Stimulated activated naive B cell treated with anti-CD40 and anti-IgM and Interleukin-4, amounts not matched to agents 10 μg/mL and 1 μg/mL and 100 μg/mL, for 72 hours (primary cell): ENCODE results near the gene ABR.

Experiments used
- ATAC-seq, 2 donors: fragments of 150-1000 bp; cut with Tn5 transposase; replicated peaks; 2 replicates each; pipeline ENCODE4 v1.10.0; 2021; ENCODE audit warnings: moderate library complexity in 1 of 2
- DNase-seq: peaks from one replicate; pipeline ENCODE4 v3.0.0; 2021
- H3K27ac Mint-ChIP-seq: one replicate; pipeline ENCODE4 v1.8.0; 2022; ENCODE audit warnings: mild to moderate bottlenecking, mixed read lengths
- H3K27me3 Mint-ChIP-seq, 2 donors: one replicate each; pipeline ENCODE4 v1.8.0; 2022; ENCODE audit warnings: mixed read lengths in 2 of 2
- H3K36me3 Mint-ChIP-seq, 2 donors: one replicate each; pipeline ENCODE4 v1.8.0; 2022; ENCODE audit warnings: mixed read lengths in 2 of 2, mild to moderate bottlenecking in 1 of 2
- H3K4me1 Mint-ChIP-seq, 2 donors: one replicate each; pipeline ENCODE4 v1.8.0; 2022; ENCODE audit warnings: mixed read lengths in 2 of 2, mild to moderate bottlenecking in 1 of 2
- H3K4me3 Mint-ChIP-seq, 2 donors: one replicate each; pipeline ENCODE4 v1.8.0; 2022; ENCODE audit warnings: mild to moderate bottlenecking in 2 of 2, mixed read lengths in 2 of 2, moderate library complexity in 1 of 2
- H3K9me3 Mint-ChIP-seq, 2 donors: one replicate each; pipeline ENCODE4 v1.8.0; 2022; ENCODE audit warnings: mixed read lengths in 2 of 2, mild to moderate bottlenecking in 1 of 2

Gene ABR

DNA sequence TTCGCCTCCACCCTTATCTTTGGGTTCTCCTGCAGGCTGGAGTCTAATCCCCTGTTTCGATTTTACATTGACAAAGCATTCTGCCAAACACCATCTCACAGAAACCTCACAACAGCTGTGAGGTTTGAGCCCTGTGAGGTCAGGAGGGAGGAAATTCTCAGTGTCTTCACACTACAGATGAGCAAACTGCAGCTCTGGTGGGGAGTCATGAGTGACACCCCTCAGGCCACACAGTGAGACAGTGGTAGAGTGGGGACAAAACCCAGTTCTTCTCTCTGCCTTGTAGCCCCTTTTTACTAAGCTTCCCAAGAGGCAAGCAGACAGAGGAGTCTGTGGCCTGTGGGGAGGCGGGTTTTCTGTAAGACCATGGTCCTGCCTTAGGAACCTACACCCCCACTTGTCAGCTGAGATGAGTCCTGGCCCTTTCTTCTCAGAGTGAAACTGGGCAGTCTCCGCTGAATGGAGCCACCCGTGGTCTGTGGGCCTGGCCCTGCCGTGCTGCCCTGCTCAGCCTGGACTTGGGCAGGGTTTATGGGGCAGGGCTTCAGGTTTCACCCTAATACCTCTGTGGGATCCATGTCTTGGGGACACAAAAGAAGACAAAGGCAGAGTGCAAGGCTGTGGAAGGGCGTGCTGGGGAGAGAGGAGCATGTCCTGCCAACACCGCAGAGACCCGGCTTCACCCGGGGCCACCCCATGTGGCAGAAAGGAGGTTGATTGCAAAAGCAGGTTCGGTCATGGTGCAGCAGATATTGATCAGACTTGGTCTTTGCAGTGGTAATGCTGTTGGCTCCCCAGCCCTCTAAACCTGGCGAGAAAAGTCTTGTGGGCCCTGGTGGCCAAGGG, 59.0 kb downstream of the ABR start:
- Mint-ChIP-seq H3K4me1 (peaks cover 19 to 23% of the 10 kb centered on the region in 2 donors), H3K36me3 (peaks cover 5 to 11% of the 10 kb centered on the region in 2 donors), H3K4me3 (no peak overlapping the region), H3K9me3 (no peaks in the 10 kb centered on the region), H3K27me3 (no peaks in the 10 kb centered on the region), H3K27ac (no peak overlapping the region)
- DNase-seq, result no peak
- ATAC-seq, result no peak

DNA sequence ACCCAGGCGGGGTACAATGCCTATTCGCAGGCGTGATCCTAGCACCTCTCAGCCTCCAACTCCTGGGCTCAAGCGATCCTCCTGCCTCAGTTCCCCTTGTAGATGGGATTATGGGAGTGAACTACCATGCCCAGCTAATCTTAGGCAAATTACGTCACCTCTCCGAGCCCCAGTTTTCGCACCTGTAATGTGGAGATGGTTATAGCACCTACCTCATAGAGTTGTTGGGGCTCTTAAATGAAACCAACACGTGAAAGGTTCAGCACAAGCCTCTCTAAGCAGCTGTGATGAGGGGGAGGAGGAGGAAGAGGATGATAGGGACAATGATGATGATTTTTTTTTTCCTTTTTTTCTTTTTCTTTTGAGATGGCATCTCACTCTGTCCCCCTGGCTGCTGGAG, 59.9 kb downstream of the ABR start:
- H3K9me3 Mint-ChIP-seq, result no peaks in the 10 kb centered on the region
- no peak overlapping the region for H3K4me3 Mint-ChIP-seq
- no peak for ATAC-seq
- peaks cover 23 to 31% of the 10 kb centered on the region in 2 donors for H3K4me1 Mint-ChIP-seq
- no peak for DNase-seq
- H3K27ac Mint-ChIP-seq, result no peak overlapping the region
- peaks cover 7 to 11% of the 10 kb centered on the region in 2 donors for H3K36me3 Mint-ChIP-seq
- no peaks in the 10 kb centered on the region for H3K27me3 Mint-ChIP-seq

DNA sequence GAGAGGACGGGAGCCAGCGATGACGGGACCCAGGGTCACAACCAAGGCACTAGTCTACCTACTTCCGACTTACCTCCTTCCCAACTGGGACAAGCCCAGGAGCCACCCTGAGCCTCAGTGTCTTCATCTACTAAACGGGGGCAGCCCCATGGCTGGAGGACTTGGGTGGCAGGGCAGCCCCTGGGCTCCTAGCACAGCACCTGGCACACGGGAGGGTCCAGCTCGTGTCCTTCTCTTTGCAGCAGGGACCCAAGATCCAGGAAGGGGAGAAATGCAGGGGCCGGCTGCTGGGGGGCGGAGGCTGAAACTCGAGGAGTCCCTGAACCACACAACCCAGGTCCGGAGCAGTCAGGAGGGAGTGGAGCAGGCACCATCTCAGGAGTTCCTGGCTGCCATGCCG, 63.2 kb downstream of the ABR start:
- ATAC-seq, result no peak
- no peak for DNase-seq
- Mint-ChIP-seq H3K27me3 (no peaks in the 10 kb centered on the region), H3K27ac (no peak overlapping the region), H3K4me1 (peaks cover 20 to 25% of the 10 kb centered on the region in 2 donors), H3K36me3 (peaks cover 7 to 16% of the 10 kb centered on the region in 2 donors), H3K9me3 (peaks cover 0 to 3% of the 10 kb centered on the region in 2 donors), H3K4me3 (no peak overlapping the region)

DNA sequence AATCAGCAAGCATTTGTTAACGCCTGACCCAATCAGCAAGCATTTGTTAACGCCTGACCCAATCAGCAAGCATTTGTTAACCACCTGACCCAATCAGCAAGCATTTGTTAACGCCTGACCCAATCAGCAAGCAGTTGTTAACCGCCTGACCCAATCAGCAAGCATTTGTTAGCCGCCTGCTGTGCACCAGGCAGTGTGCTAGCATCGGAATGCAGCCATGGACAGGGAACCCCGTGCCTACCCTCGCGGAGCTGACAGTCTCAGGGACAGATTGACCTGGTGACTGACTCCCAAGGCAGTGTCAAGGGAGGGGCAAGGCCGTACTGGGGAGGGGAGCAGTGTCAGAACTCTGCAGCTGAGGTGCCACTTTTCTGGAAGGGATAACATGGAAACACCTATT, 66.9 kb downstream of the ABR start:
- no peak overlapping the region for H3K27ac Mint-ChIP-seq
- peaks cover 33 to 59% of the 10 kb centered on the region in 2 donors for H3K4me1 Mint-ChIP-seq
- peaks cover 9 to 14% of the 10 kb centered on the region in 2 donors for H3K36me3 Mint-ChIP-seq
- H3K27me3 Mint-ChIP-seq, result no peaks in the 10 kb centered on the region
- no peak for ATAC-seq
- H3K9me3 Mint-ChIP-seq, result peaks cover 0 to 3% of the 10 kb centered on the region in 2 donors
- no peak overlapping the region for H3K4me3 Mint-ChIP-seq
- DNase-seq, result no peak

DNA sequence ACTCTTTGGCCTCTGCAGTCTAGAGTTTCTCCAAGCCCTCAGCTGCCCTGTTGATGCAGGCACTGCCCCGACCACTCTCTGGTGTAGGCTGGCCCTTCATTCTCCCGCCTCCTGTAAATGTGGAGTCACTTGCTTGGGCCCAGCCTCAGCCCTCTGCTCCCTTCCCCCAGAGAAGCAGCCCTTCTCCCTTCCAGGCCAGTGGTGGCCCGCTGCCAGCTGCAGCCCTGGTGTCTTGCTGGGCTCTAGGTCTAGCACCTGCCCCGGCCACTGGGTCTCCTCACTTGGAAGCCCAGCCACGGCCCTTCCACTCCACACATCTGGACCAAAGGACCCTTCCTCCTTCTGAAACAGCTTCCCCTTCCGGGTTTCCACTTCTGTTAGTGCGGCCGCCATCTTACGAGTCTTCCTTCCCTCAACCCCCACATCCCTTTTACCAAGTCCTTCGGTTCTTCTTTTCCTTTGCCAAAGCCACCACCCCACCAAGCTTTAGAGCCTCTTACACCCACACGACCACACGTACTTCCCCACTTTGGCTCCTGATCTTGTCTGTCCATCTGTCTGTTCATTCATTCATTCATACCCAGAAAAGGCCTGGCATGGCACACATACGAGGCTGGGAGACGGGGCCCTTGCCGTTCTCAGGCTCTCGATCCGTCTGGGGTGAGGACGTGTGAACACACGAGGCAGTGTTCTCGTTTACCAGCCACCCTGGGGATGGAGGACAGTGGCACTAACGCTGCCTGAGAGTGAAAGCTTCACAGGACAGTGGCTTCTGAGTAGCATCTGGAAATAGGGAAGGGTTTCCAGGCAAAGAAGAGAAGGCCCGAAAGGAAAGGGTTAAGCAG, 68.0 kb downstream of the ABR start:
- peak overlapping the region; percentile 84 for H3K27ac Mint-ChIP-seq
- no peak for ATAC-seq
- H3K27me3 Mint-ChIP-seq, result no peaks in the 10 kb centered on the region
- DNase-seq, result no peak
- H3K4me1 Mint-ChIP-seq, result peaks cover 40 to 66% of the 10 kb centered on the region in 2 donors
- peaks cover 9 to 23% of the 10 kb centered on the region in 2 donors for H3K36me3 Mint-ChIP-seq
- peak overlapping the region; percentile 50 to 53 for H3K4me3 Mint-ChIP-seq
- peaks cover 0 to 3% of the 10 kb centered on the region in 2 donors for H3K9me3 Mint-ChIP-seq

DNA sequence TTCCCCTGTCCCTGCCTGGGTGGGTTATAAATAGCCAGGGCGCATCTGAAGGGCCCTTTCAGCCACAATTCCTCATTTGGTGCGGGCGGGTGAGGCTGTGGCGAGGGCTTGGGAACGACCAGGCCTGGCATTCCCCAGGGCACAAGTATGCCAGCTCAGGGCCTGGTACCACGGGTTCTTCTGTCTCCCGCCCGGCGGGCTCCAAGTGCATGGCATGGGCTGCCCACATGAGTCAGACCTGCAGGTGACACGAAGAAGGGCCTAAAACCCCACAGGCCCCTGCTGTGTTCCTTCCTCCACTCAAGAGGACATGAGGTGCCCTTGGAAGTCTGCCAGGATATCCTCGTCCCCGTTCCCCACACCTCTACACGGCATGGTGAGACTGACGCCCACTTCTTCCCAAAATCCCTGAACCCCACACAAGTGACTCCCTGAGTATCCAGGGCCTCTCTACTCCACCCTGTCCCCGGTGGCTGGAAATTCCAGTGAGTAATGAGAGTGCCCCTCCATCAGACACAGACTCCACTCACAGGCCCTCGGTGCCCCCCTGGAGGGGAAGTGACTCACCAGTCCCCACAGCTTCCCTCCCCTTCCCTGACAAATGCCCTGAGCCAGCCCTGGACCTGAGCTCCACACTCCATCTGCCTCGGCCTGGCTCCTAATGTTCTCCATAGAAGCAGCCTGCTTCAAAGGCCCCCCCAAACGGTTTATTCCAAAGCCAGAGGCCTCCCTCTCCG, 68.8 kb downstream of the ABR start:
- ATAC-seq (peak in 1 of 2 donors; percentile 23), DNase-seq (no peak)
- Mint-ChIP-seq H3K9me3 (peaks cover 0 to 3% of the 10 kb centered on the region in 2 donors), H3K4me3 (peak overlapping the region; percentile 3 to 53), H3K27ac (peak overlapping the region; percentile 84), H3K4me1 (peaks cover 43 to 68% of the 10 kb centered on the region in 2 donors), H3K27me3 (no peaks in the 10 kb centered on the region), H3K36me3 (peaks cover 13 to 27% of the 10 kb centered on the region in 2 donors)

DNA sequence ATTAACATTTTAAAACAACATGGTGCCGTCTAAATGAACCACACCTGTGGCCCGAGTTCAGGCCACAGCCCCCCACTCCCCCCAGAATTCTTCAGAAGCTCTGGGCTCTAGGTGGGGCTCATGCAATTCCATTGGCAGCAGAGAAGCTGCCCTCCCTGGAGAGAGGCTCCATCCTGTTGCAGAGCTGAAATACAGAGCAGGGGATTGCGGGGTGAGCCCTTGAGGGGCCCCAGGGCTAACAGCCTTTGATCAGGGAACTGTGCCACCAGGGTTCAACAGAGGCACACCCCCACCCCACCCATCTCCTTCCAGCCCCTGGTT, 69.3 kb downstream of the ABR start:
- Mint-ChIP-seq H3K9me3 (peaks cover 0 to 3% of the 10 kb centered on the region in 2 donors), H3K4me3 (peak overlapping the region; percentile 89 to 92), H3K27ac (no peak overlapping the region), H3K36me3 (peaks cover 13 to 27% of the 10 kb centered on the region in 2 donors), H3K27me3 (no peaks in the 10 kb centered on the region), H3K4me1 (peaks cover 43 to 69% of the 10 kb centered on the region in 2 donors)
- DNase-seq (no peak), ATAC-seq (no peak)

DNA sequence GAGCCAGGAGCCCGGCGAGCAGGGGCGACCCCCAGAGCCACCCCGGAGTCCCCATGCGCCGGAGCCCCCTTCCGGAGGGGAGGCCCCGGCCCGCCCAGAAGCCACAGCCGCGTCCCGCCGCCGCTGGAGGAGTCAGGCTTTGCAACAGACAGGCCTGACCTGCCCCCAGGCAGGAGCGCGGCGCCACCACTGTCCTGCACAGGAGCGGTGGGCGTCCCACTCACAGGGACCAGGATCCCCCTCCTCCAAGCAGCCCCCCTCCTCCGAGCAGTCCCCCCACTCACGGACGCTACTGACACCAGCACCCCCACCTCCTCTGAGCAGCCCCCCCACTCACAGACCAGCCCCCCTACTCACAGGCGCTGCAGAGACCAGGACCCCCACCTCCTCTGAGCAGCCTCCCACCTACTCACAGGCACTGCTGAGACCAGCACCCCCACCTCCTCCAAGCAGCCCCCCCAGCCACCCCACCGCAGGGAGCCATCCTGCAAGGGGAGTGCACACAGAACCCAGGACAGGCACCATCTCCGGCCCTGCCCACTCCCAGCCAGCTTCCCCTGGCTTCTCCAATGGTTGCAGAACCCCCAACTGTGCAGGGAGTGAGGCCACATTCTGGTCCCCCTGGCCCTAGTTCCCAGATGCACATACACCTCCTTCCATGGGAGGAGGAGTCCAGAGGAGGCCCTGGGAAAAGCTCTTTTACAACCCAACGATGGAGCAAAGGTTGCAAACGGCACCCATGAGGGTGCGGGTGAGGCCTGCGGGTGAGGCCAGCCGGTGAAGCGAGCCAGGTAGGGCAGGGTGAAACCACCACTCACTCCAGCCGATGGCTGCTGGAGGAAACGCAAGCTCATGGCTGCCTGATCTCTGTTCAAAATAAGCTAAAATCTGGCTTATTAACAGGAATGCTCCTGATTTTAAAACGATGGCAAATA, 69.9 kb downstream of the ABR start:
- no peak for DNase-seq
- H3K9me3 Mint-ChIP-seq, result peaks cover 0 to 3% of the 10 kb centered on the region in 2 donors
- peak; percentile 58 to 61 for ATAC-seq
- peak overlapping the region; percentile 89 to 92 for H3K4me3 Mint-ChIP-seq
- H3K27ac Mint-ChIP-seq, result peak overlapping the region; percentile 85
- H3K36me3 Mint-ChIP-seq, result peaks cover 10 to 26% of the 10 kb centered on the region in 2 donors
- peaks cover 38 to 63% of the 10 kb centered on the region in 2 donors for H3K4me1 Mint-ChIP-seq
- H3K27me3 Mint-ChIP-seq, result no peaks in the 10 kb centered on the region

DNA sequence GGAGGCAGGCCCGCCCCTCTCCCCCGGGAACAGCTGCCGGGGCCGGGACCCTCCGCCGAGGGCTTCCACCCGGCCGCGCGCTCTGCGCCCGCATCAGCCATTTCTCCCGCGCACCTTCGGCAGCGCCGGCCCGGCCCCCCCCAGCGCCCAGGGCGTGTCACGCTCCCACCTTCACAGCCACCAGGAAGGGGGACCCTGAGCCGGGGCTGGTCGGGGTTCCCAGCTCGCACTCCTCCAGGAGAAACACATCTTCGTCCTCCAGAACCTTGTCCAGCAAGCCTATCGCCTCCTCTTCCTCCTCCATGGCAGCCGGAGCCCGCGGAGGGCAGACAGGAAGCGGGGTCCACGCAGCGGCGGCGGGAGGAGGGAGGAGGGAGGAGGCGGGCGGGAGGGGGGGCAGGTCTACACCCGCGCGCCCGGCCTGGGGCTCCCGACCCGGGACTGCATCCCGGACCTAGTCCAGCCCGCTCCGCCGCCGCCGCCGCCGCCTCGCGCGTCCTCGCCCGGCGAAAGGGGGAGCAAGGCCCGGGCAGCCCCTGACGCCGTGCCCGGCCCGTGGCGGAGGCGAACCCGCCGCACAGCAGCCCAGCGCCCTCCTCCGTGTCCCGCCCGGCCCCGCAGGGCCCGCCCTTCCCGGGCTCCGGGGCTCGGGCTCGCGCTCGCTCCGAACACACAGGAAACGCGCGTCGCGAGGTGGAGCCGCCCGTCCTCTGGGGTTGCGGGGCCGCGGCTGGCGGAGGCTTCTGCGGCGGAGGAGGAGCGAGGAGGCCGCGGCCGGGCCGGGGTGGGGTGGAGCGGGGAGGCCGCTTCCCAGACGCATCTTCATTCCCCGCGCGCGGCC, 70.8 kb downstream of the ABR start:
- peak; percentile 72 to 76 for ATAC-seq
- Mint-ChIP-seq H3K4me1 (peaks cover 34 to 60% of the 10 kb centered on the region in 2 donors), H3K4me3 (peak overlapping the region; percentile 89 to 92), H3K27ac (peak overlapping the region; percentile 90), H3K36me3 (peaks cover 12 to 23% of the 10 kb centered on the region in 2 donors), H3K9me3 (peaks cover 0 to 3% of the 10 kb centered on the region in 2 donors), H3K27me3 (no peaks in the 10 kb centered on the region)
- DNase-seq, result no peak

DNA sequence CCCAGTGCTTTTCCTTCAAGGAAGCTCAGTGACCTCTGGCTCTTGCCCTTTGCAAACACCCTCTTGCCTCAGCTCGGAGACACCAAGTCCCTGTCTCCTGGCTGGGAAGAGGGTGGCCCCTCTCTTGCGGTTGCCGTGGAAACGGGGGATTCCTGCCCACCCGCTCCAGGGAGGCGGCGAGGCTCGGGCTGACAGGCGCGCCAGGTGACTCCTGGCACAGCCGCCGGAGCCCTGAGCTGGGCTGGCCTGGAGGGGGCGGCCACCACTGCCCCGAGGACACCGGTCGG, 71.4 kb downstream of the ABR start:
- peak in 1 of 2 donors; percentile 11 for ATAC-seq
- Mint-ChIP-seq H3K27me3 (no peaks in the 10 kb centered on the region), H3K36me3 (peaks cover 12 to 23% of the 10 kb centered on the region in 2 donors), H3K4me3 (peak overlapping the region; percentile 48 to 52), H3K27ac (no peak overlapping the region), H3K4me1 (peaks cover 34 to 60% of the 10 kb centered on the region in 2 donors), H3K9me3 (peaks cover 0 to 3% of the 10 kb centered on the region in 2 donors)
- DNase-seq, result no peak

DNA sequence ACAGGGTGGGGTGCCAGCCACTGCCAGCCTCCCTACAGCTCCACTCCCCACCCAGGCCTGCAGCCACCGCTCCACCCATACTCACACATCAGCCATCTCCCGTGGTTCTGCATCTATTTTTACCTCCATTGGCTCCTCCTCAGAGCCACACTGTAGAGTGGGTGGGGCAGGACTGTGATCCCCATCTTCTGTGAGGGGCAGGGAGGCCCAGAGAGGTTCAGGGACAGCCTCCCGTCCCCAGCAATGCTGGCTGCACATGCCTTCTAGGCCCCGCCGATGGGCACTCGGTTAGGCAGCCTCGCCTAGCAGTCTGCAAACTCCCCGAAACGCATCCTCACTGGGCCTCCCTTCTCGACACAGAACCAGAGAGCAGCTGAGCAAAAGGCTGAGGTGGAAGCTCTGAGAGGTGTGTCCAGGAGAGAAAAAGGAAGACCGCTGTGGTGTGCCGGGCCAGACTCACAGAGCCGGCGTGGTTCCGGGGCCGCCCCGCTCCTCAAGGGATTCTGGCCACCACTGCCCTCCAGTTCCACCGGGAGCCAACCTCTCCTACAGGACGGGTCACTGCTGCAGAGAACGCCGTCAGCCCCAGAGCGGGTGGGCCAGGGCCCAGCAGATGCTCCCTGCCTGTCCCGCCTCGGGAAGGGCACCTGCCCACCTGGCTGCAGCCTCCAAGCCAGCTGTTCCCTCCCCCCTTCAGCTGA, 71.9 kb downstream of the ABR start:
- Mint-ChIP-seq H3K36me3 (peaks cover 12 to 22% of the 10 kb centered on the region in 2 donors), H3K9me3 (peaks cover 0 to 3% of the 10 kb centered on the region in 2 donors), H3K27ac (peak overlapping the region; percentile 62), H3K4me3 (peak overlapping the region; percentile 48 to 52), H3K4me1 (peaks cover 34 to 60% of the 10 kb centered on the region in 2 donors), H3K27me3 (no peaks in the 10 kb centered on the region)
- DNase-seq, result no peak
- no peak for ATAC-seq

DNA sequence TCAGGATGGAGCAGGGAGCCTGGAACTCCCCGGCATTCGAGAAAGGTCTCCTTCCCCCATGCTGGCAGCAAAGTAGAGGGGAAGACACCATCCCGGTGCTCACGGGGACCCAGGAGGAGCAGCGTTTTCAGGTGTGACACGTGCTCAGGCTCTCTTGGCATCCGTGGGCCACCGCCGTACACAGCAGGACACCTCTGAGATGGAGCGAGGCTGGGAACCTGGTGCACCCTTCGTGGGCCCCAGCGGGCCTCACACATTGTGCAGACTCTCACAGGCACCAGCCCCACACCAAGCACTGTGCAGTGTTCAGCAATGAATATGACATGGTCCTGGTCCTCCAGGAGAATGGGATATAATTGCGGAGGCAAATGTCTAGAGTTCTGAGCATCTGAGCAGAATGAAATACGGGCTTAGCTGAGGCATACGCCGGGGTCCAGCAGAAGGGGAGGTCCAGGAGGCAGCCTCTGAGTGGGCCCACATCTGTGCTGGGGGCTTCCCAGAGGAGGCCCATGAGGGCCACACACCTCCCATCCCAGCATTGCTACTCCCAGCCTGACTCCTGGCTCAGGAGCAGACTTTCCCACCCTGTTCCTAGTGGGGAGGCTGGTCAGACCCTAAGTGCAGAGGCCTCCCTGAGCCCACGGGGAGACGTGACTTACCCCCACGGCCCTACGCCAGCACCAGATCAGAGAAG, 72.6 kb downstream of the ABR start:
- DNase-seq (no peak), ATAC-seq (no peak)
- no peak overlapping the region for H3K27ac Mint-ChIP-seq
- peaks cover 12 to 21% of the 10 kb centered on the region in 2 donors for H3K36me3 Mint-ChIP-seq
- H3K4me3 Mint-ChIP-seq, result peak overlapping the region in 1 of 2 donors; percentile 18
- H3K9me3 Mint-ChIP-seq, result peaks cover 0 to 3% of the 10 kb centered on the region in 2 donors
- H3K4me1 Mint-ChIP-seq, result peaks cover 34 to 59% of the 10 kb centered on the region in 2 donors
- no peaks in the 10 kb centered on the region for H3K27me3 Mint-ChIP-seq
